Mesenchymal stem cell (in vitro differentiated cells and primary cell): ENCODE data around the gene ZNF440.
"Not testable (repeated sequence)": the region's sequence is repeated elsewhere in the genome, so short reads cannot be mapped to it uniquely, and the experiment has no call there.

ENCODE experiments used
- DNase-seq: peaks from one replicate; pipeline ENCODE4 v3.0.0-alpha.2; 2013
- H2AFZ ChIP-seq: one replicate; pipeline ENCODE4 v1.6.1; 2013; ENCODE audit warnings: low read depth, mild to moderate bottlenecking, control low read depth, inconsistent platforms, low read length, moderate library complexity
- H2AK5ac ChIP-seq: 2 replicates; pipeline ENCODE4 v1.6.1; 2013; ENCODE audit warnings: low read length, moderate library complexity, mild to moderate bottlenecking, inconsistent platforms; ENCODE audit not compliant: severe bottlenecking
- H2BK120ac ChIP-seq: one replicate; pipeline ENCODE4 v1.6.1; 2013; ENCODE audit warnings: low read depth, mild to moderate bottlenecking, inconsistent platforms, low read length, moderate library complexity
- H2BK12ac ChIP-seq, 2 experiments: one replicate each; pipeline ENCODE4 v1.6.1; 2013; ENCODE audit warnings: inconsistent platforms in 2 of 2, low read length in 2 of 2, mild to moderate bottlenecking in 2 of 2, moderate library complexity in 2 of 2, control low read depth in 1 of 2
- H2BK15ac ChIP-seq: one replicate; pipeline ENCODE4 v1.6.1; 2013; ENCODE audit warnings: mild to moderate bottlenecking, low read depth, inconsistent platforms; ENCODE audit not compliant: poor library complexity, severe bottlenecking
- H2BK5ac ChIP-seq: 2 replicates; pipeline ENCODE4 v1.6.1; 2013; ENCODE audit warnings: low read depth, mild to moderate bottlenecking, low read length, control low read depth, inconsistent platforms; ENCODE audit not compliant: poor library complexity, severe bottlenecking
- H3K14ac ChIP-seq, 2 experiments: one replicate each; pipeline ENCODE4 v1.6.1; 2013; ENCODE audit warnings: inconsistent platforms in 2 of 2, low read length in 2 of 2, control low read depth in 1 of 2, mild to moderate bottlenecking in 1 of 2, moderate library complexity in 1 of 2
- H3K18ac ChIP-seq, 2 experiments: one replicate each; pipeline ENCODE4 v1.6.1; 2013; ENCODE audit warnings: inconsistent platforms in 2 of 2, low read length in 2 of 2, control low read depth in 1 of 2, low read depth in 1 of 2, mild to moderate bottlenecking in 1 of 2
- H3K23ac ChIP-seq, 2 experiments: one replicate each; pipeline ENCODE4 v1.6.1; 2013; ENCODE audit warnings: inconsistent platforms in 2 of 2, low read length in 2 of 2, mild to moderate bottlenecking in 2 of 2, moderate library complexity in 2 of 2, control low read depth in 1 of 2
- H3K27ac ChIP-seq: 2 replicates; pipeline ENCODE4 v1.5.1; 2013; ENCODE audit warnings: mild to moderate bottlenecking, moderate library complexity, low read length, control low read depth, inconsistent platforms; ENCODE audit not compliant: poor library complexity, severe bottlenecking
- H3K27me3 ChIP-seq, 2 experiments: 2 replicates each; pipeline versions ENCODE4 v1.6.1 to v1.7.0; 2013; ENCODE audit warnings: low read length in 2 of 2, mild to moderate bottlenecking in 2 of 2, moderate library complexity in 2 of 2, control low read depth in 1 of 2, inconsistent platforms in 1 of 2; ENCODE audit not compliant: control insufficient read depth in 1 of 2, insufficient read depth in 1 of 2
- H3K36me3 ChIP-seq, 2 experiments: 2 replicates each; pipeline versions ENCODE4 v1.6.1 to v1.7.0; 2013; ENCODE audit warnings: low read length in 2 of 2, control low read depth in 1 of 2, inconsistent platforms in 1 of 2, low read depth in 1 of 2, mild to moderate bottlenecking in 1 of 2; ENCODE audit not compliant: insufficient read depth in 2 of 2, control insufficient read depth in 1 of 2
- H3K4ac ChIP-seq, 2 experiments: one replicate each; pipeline ENCODE4 v1.6.1; 2013; ENCODE audit warnings: inconsistent platforms in 2 of 2, low read length in 2 of 2, mild to moderate bottlenecking in 2 of 2, moderate library complexity in 2 of 2, control low read depth in 1 of 2, low read depth in 1 of 2
- H3K4me1 ChIP-seq: 2 replicates; pipeline ENCODE4 v1.6.1; 2013; ENCODE audit warnings: low read depth, low read length, control low read depth; ENCODE audit not compliant: control insufficient read depth, insufficient read depth
- H3K4me2 ChIP-seq: 2 replicates; pipeline ENCODE4 v1.6.1; 2013; ENCODE audit warnings: low read length, mild to moderate bottlenecking, inconsistent platforms; ENCODE audit not compliant: poor library complexity, severe bottlenecking
- H3K4me3 ChIP-seq, 2 experiments: 2 replicates each; pipeline versions ENCODE4 v1.5.1 to v1.7.0; 2013; ENCODE audit warnings: low read length in 2 of 2, mild to moderate bottlenecking in 2 of 2, control low read depth in 1 of 2, low read depth in 1 of 2; ENCODE audit not compliant: insufficient read depth in 1 of 2
- H3K79me1 ChIP-seq: replicated peaks from 2 replicates; pipeline ENCODE4 v1.6.1; 2013; ENCODE audit warnings: mild to moderate bottlenecking, control low read depth, low read length, inconsistent platforms; ENCODE audit not compliant: poor library complexity, severe bottlenecking
- H3K9ac ChIP-seq: 2 replicates; pipeline ENCODE4 v1.7.0; 2013; ENCODE audit warnings: mild to moderate bottlenecking, low read length, moderate library complexity
- H3K9me3 ChIP-seq: 2 replicates; pipeline ENCODE4 v1.7.0; 2013; ENCODE audit warnings: mild to moderate bottlenecking, low read length; ENCODE audit not compliant: control insufficient read depth
- H4K8ac ChIP-seq: one replicate; pipeline ENCODE4 v1.6.1; 2013; ENCODE audit warnings: inconsistent platforms, mild to moderate bottlenecking, low read length, moderate library complexity
- H4K91ac ChIP-seq: one replicate; pipeline ENCODE4 v1.6.1; 2013; ENCODE audit warnings: mild to moderate bottlenecking, low read length, inconsistent platforms
- WGBS: methylation state at CpG from one replicate; pipeline ENCODE4 v1.1.7; 2013; ENCODE audit warnings: mixed read lengths; 5-methylcytosine and 5-hydroxymethylcytosine counted together

ZNF440 gene

DNA sequence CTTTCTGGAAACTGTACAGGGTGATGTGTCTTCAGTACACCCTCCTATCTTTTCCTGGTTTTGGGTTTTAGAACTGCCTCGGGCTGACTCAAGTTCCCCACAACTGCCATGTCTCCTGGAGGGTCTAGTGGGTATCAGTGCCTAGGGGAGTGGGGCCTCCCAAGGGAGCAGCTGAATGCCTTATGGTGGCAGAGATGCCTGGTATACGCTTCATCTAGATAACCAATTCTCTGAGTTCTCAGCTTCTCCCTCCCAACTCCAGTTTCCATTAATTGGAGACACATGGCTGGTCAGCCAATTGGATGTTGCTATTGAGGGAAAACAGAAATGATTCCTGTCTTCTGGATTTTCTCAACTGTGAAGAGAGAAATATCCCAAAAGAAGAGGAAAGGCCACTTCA lies 47.2 kb downstream of the ZNF440 start:
- Histone ChIP-seq H3K18ac (no peak overlapping the region), H2BK5ac (no peak overlapping the region), H2BK15ac (no peak overlapping the region), H2BK12ac (no peak overlapping the region), H3K36me3 (no peaks in the 10 kb centered on the region), H3K4me2 (no peak overlapping the region), H3K27ac (no peak overlapping the region), H2BK120ac (no peak overlapping the region), H3K4me3 (no peak overlapping the region), H2AK5ac (no peak overlapping the region), H3K4ac (no peak overlapping the region), H3K9ac (no peak overlapping the region), H3K4me1 (no peaks in the 10 kb centered on the region), H3K9me3 (peaks cover 59% of the 10 kb centered on the region), H4K8ac (no peak overlapping the region), H3K14ac (no peak overlapping the region), H3K23ac (no peak overlapping the region), H3K27me3 (no peaks in the 10 kb centered on the region), H3K79me1 (no peaks in the 10 kb centered on the region), H2AFZ (no peak overlapping the region), H4K91ac (no peak overlapping the region)
- 33% methylated on average over 1 of the region's 2 CpGs for WGBS
- no peak for DNase-seq

DNA sequence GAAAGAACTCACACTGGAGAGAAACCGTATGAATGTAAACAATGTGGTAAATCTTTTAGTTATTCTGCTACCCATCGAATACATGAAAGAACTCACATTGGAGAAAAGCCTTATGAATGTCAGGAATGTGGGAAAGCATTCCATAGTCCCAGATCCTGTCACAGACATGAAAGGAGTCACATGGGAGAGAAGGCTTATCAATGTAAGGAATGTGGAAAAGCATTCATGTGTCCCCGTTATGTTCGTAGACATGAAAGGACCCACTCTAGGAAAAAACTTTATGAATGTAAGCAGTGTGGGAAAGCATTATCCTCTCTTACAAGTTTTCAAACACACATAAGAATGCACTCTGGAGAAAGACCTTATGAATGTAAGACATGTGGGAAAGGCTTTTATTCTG lies 53.7 kb downstream of the ZNF440 start:
- not testable (repeated sequence) for DNase-seq

DNA sequence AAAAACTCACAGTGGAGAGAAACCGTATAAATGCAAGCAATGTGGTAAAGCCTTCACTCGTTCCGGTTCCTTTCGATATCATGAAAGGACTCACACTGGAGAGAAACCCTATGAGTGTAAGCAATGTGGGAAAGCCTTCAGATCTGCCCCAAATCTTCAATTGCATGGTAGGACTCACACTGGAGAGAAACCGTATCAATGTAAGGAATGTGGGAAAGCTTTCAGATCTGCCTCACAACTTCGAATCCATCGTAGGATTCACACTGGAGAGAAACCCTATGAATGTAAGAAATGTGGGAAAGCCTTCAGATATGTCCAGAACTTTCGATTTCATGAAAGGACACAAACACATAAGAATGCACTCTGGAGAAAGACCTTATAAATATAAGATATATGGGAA lies 54.1 kb downstream of the ZNF440 start:
- no peak overlapping the region for H4K91ac ChIP-seq
- no peak overlapping the region for H2AK5ac ChIP-seq
- peaks cover 86% of the 10 kb centered on the region for H3K9me3 ChIP-seq
- no peak overlapping the region for H2BK120ac ChIP-seq
- H3K9ac ChIP-seq, result no peak overlapping the region
- H3K27ac ChIP-seq, result no peak overlapping the region
- H3K4me3 ChIP-seq, result peak overlapping the region in 1 of 2 experiments; percentile 31
- no peaks in the 10 kb centered on the region for H3K79me1 ChIP-seq
- no peak overlapping the region for H3K4ac ChIP-seq
- H3K36me3 ChIP-seq, result peaks cover 0 to 26% of the 10 kb centered on the region in 2 experiments
- DNase-seq, result no peak
- H4K8ac ChIP-seq, result no peak overlapping the region
- H3K14ac ChIP-seq, result no peak overlapping the region
- H2BK5ac ChIP-seq, result no peak overlapping the region
- H2AFZ ChIP-seq, result no peak overlapping the region
- no peak overlapping the region for H3K18ac ChIP-seq
- H3K4me1 ChIP-seq, result no peaks in the 10 kb centered on the region
- H3K4me2 ChIP-seq, result no peak overlapping the region
- H2BK12ac ChIP-seq, result no peak overlapping the region
- 84% methylated on average over 6 of the region's 8 CpGs for WGBS
- no peak overlapping the region for H3K23ac ChIP-seq
- H2BK15ac ChIP-seq, result no peak overlapping the region
- no peaks in the 10 kb centered on the region for H3K27me3 ChIP-seq

More for the DNA sequence above, 53.7 kb downstream of the ZNF440 start:
- H3K4me1 ChIP-seq, H2AK5ac ChIP-seq, H3K4ac ChIP-seq, H4K8ac ChIP-seq, H3K27me3 ChIP-seq, H2BK15ac ChIP-seq, H3K9ac ChIP-seq, H3K23ac ChIP-seq, H3K4me2 ChIP-seq, H4K91ac ChIP-seq, H2BK120ac ChIP-seq, H2AFZ ChIP-seq, H3K27ac ChIP-seq, H3K79me1 ChIP-seq, H2BK12ac ChIP-seq, H3K14ac ChIP-seq, H3K18ac ChIP-seq, H2BK5ac ChIP-seq: not testable (repeated sequence)
- H3K36me3 ChIP-seq, result peaks cover 0 to 26% of the 10 kb centered on the region in 2 experiments
- WGBS, result 80% methylated on average over 1 of the region's 4 CpGs
- peak overlapping the region in 1 of 2 experiments; percentile 31 for H3K4me3 ChIP-seq
- H3K9me3 ChIP-seq, result peaks cover 86% of the 10 kb centered on the region

DNA sequence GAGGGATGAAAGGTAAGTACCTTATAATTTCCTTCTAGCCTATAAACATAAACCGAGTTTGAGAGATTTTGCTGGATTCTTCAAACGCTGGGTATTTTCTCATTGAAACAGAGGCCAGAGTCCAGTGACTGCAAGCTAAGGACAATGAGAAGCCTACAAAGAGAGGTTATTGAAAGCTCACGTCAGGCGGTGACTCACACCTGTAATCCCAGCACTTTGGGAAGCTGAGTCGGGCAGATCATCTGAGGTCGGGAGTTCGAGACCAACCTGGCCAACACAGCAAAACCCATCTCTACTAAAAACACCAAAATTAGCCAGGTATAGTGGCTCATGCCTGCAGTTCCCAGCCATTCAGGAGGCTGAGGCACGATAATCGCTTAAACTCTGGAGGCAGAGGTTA lies 58.6 kb downstream of the ZNF440 start:
- Histone ChIP-seq H4K8ac (no peak overlapping the region), H3K4ac (no peak overlapping the region), H3K9ac (no peak overlapping the region), H3K4me2 (no peak overlapping the region), H3K4me3 (no peak overlapping the region), H2BK120ac (no peak overlapping the region), H2BK15ac (no peak overlapping the region), H3K18ac (no peak overlapping the region), H3K79me1 (no peaks in the 10 kb centered on the region), H3K36me3 (peaks cover 0 to 15% of the 10 kb centered on the region in 2 experiments), H2AFZ (no peak overlapping the region), H2AK5ac (no peak overlapping the region), H3K14ac (no peak overlapping the region), H3K27ac (no peak overlapping the region), H4K91ac (no peak overlapping the region), H3K9me3 (peaks cover 51% of the 10 kb centered on the region), H3K4me1 (no peaks in the 10 kb centered on the region), H3K27me3 (no peaks in the 10 kb centered on the region), H2BK12ac (no peak overlapping the region), H3K23ac (no peak overlapping the region), H2BK5ac (no peak overlapping the region)
- WGBS, result 89% methylated on average over 9 of the region's 9 CpGs
- no peak for DNase-seq
